AG04450 (cell line): ENCODE results near the gene NOS3. TPM values are rescaled to one million over a fixed set of nuclear protein-coding genes. Genes with fewer than 3 reads are reported as not detected.

Experiments
- CTCF ChIA-PET: fragments of 300-600, 350-600 bp; formaldehyde crosslinking; extraction: SDS; loops from one replicate; lab custom pipeline; 2022; ENCODE audit warnings: antibody characterized with exemption, inconsistent platforms; lab: Charles Lee
- POLR2A ChIA-PET: fragments of 350-600 bp; formaldehyde crosslinking; extraction: SDS; loops from one replicate; lab custom pipeline; 2021; ENCODE audit warnings: antibody characterized with exemption, inconsistent platforms; lab: Yijun Ruan, JAX
- DNase-seq: peaks from one replicate; pipeline ENCODE4 v3.0.0-alpha.2; 2011; ENCODE audit warnings: low read depth, low spot score
- H3K27ac ChIP-seq: one replicate; pipeline ENCODE4 v1.5.1; 2012; ENCODE audit warnings: low read depth, low read length, control low read depth
- H3K27me3 ChIP-seq: one replicate; pipeline ENCODE4 v1.6.0; 2012; ENCODE audit warnings: low read length; ENCODE audit not compliant: control insufficient read depth, insufficient read depth
- H3K4me3 ChIP-seq: 2 replicates; pipeline ENCODE4 v1.5.1; 2011; ENCODE audit warnings: mild to moderate bottlenecking, low read depth, low read length, control low read depth
- H3K9me3 ChIP-seq: 2 replicates; pipeline ENCODE4 v1.5.1; 2012; ENCODE audit warnings: low read length; ENCODE audit not compliant: control insufficient read depth, insufficient read depth
- polyA plus RNA-seq: library from polyadenylated mRNA; depleted of rRNA; stranded (reverse); fragments of >200 nt; gene quantifications from 2 replicates; pipeline ENCODE4 v1.2.3, GENCODE V29; 2011
- TF ChIP-seq, protein P1 (sequence below): IDR thresholded peaks from 2 replicates; pipeline ENCODE4 v1.5.1; 2011; ENCODE audit warnings: low read depth, low read length, control low read depth, inconsistent platforms

NOS3 gene
- polyA plus RNA-seq, 1 experiment, result 0.60 TPM

DNA sequence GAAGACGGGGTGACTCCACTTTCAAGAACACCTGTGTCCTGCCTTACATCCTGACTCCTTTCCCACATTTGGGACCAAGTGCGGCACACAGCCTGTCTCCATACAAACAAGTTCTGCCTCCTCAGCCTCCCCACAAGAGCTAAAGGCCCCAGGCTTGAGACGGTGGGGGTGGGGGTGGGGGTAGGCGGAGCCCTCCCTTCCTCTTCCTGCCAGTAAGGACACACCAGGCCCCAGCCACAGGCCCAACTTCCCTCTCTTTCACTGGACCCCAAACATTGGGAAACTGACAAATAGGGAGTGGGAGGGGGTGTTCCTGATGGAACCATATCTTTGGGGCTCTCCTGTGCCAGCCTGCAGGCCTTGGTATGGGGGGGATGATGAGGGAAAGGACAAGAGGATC is 62.3 kb downstream of the NOS3 start:
- Histone ChIP-seq H3K9me3 (no peaks in the 10 kb centered on the region; the same call in 1 of the 2 replicates), H3K27me3 (peaks cover 5% of the 10 kb centered on the region), H3K4me3 (no peak overlapping the region), H3K27ac (no peak overlapping the region)
- CTCF ChIA-PET, result no interaction called here
- POLR2A ChIA-PET, result no interaction called here
- no peak for DNase-seq
- TF ChIP-seq, protein P1, sequence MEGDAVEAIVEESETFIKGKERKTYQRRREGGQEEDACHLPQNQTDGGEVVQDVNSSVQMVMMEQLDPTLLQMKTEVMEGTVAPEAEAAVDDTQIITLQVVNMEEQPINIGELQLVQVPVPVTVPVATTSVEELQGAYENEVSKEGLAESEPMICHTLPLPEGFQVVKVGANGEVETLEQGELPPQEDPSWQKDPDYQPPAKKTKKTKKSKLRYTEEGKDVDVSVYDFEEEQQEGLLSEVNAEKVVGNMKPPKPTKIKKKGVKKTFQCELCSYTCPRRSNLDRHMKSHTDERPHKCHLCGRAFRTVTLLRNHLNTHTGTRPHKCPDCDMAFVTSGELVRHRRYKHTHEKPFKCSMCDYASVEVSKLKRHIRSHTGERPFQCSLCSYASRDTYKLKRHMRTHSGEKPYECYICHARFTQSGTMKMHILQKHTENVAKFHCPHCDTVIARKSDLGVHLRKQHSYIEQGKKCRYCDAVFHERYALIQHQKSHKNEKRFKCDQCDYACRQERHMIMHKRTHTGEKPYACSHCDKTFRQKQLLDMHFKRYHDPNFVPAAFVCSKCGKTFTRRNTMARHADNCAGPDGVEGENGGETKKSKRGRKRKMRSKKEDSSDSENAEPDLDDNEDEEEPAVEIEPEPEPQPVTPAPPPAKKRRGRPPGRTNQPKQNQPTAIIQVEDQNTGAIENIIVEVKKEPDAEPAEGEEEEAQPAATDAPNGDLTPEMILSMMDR, result no peak

- POLR2A ChIA-PET, result no interaction called here
- CTCF ChIA-PET, result interaction anchor here (1.1 kb wide), 1 partner anchor 36 kb away, joined by 4 read pairs; no protein-coding TSS in a partner anchor
- peaks cover 5% of the 10 kb centered on the region for H3K27me3 ChIP-seq
- TF ChIP-seq, protein P1, result no peak
- DNase-seq, result no peak
- H3K27ac ChIP-seq, result no peak overlapping the region
- H3K9me3 ChIP-seq, result no peaks in the 10 kb centered on the region; the same call in 1 of the 2 replicates
- no peak overlapping the region for H3K4me3 ChIP-seq
Observed at GRCh38 chr7:151053751-151054150, 62.9 kb downstream of the NOS3 start.

DNA sequence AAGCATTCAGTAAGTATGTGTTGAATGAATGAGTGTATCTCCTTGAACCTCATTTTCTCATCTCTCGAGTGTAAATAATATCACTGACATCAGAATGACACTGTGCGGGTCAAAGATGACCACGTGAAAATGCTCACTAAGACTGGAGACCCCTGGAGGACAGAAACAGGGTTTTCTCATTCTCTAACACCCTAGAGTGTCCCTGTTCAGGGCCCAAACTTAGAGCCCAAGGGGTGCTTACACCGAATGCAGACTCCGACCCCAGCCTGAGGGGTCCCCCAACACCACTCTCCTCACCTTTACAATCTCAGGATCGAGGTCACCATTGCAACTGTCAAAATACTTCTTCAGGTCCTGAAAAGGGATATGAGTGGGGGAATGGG is 65.5 kb downstream of the NOS3 start:
- H3K4me3 ChIP-seq, result no peak overlapping the region
- no peak for DNase-seq
- ChIA-PET POLR2A (interaction anchor here (0.6 kb wide), 1 partner anchor 12 kb away, joined by 3 read pairs; no protein-coding TSS in a partner anchor), CTCF (interaction anchor here (1.0 kb wide), 1 partner anchor 158 kb away, joined by 3 read pairs; no protein-coding TSS in a partner anchor)
- no peaks in the 10 kb centered on the region for H3K27me3 ChIP-seq
- H3K9me3 ChIP-seq, result no peaks in the 10 kb centered on the region; the same call in 1 of the 2 replicates
- no peak overlapping the region for H3K27ac ChIP-seq
- TF ChIP-seq, protein P1, result 0 out of 2 replicates have a peak, but pooled peaks have one; percentile 5

DNA sequence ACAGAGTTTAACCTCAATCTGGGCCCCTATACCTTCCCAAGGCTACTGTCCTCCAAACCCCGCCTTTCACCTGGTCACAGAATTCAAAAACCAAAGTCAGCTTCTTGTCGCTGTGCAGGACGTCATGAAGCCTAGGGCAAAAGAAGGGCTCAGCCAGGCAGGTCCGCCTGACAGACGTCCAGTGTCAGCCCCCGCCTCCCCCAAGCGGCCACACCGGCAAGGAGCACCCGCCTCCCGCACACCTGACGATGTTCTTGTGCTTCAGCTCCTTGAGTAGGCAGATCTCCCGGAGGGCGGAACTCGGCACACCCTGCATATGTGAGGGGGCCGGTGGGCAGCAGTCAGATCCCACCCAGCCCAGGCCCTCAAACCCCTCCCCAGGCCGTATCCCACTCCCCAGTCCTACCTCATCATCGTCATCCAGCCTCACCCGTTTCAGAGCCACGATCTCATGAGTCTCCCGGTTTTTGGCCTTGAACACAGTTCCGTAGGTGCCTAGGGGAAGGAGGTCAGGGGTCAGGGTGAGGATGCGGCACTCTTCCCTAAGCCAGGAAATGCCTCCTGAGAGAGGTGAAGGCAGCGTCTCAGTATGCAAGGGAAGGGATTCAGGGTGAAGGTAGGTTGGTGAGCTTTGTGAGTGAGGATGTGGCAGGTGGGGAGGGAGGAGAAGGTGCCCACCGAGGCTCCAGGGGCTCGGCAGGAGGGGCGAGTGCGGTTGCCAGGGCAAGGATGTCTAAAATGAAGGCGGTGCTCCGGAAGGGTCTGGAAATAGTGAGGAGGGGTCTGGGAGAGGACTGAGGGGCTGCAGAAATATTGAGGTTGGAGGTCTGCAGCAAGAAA is 66.1 kb downstream of the NOS3 start:
- H3K9me3 ChIP-seq, result no peaks in the 10 kb centered on the region; the same call in 1 of the 2 replicates
- DNase-seq, result no peak
- H3K27me3 ChIP-seq, result no peaks in the 10 kb centered on the region
- CTCF ChIA-PET, result interaction anchor here (1.0 to 1.4 kb wide), 3 partner anchors 38 to 158 kb away, joined by 3 read pairs; no protein-coding TSS in a partner anchor
- peak overlapping the region; percentile 66 for H3K4me3 ChIP-seq
- TF ChIP-seq, protein P1, result no peak
- H3K27ac ChIP-seq, result peak overlapping the region; percentile 21
- POLR2A ChIA-PET, result interaction anchor here (0.6 to 2.2 kb wide), 3 partner anchors 9 to 24 kb away, joined by 3 to 8 read pairs (median 3); partner anchors contain the start of gene FASTK
